A673 (cell line): ENCODE results near the gene MAP3K5.

ENCODE experiments used
- CTCF ChIP-seq: fragments of 300-800, 200-600 bp; sonication (generic); conservative IDR thresholded peaks from 2 replicates; pipeline ENCODE4 v1.5.1; 2017; ENCODE audit warnings: low read depth, mild to moderate bottlenecking, antibody characterized with exemption, low read length, moderate library complexity, mixed read lengths
- EZH2 ChIP-seq: fragments of 200-600 bp; sonication (generic); IDR thresholded peaks from 2 replicates; pipeline ENCODE4 v1.6.1; 2017; ENCODE audit warnings: borderline replicate concordance, low read depth, mild to moderate bottlenecking, mixed read lengths, antibody characterized with exemption, low read length; ENCODE audit not compliant: poor library complexity, severe bottlenecking

GRCh38 chr6:136611746-136612145 lies 180.5 kb downstream of the MAP3K5 start:
- TF ChIP-seq CTCF: no peak
- TF ChIP-seq EZH2: no peak
